Astrocyte of the cerebellum (primary cell): Measurements from ENCODE around the gene KCNT2.

ENCODE experiments used
- DNase-seq: peaks from one replicate; pipeline ENCODE4 v3.0.0-alpha.2; 2011; ENCODE audit warnings: low read depth
- H3K4me3 ChIP-seq: 2 replicates; pipeline ENCODE4 v1.5.1; 2011; ENCODE audit warnings: mild to moderate bottlenecking, low read depth, low read length, moderate library complexity
- CTCF ChIP-seq: IDR thresholded peaks from 2 replicates; pipeline ENCODE4 v1.5.1; 2012; ENCODE audit warnings: low read length, low read depth, moderate library complexity, mild to moderate bottlenecking; ENCODE audit errors: missing control alignments
- in situ Hi-C: cut with HindIII; loops from 2 replicates; pipeline ENCODE4 v1.10.0; 2017; ENCODE audit warnings: low sequenced_read_pairs

Gene KCNT2

GRCh38 chr1:196407358-196408051, 200.7 kb downstream of the KCNT2 start:
- peak; percentile 62 for DNase-seq
- in situ Hi-C loops, result no loop called here
- H3K4me3 ChIP-seq, result no peak overlapping the region
- no peak for TF ChIP-seq CTCF

DNA sequence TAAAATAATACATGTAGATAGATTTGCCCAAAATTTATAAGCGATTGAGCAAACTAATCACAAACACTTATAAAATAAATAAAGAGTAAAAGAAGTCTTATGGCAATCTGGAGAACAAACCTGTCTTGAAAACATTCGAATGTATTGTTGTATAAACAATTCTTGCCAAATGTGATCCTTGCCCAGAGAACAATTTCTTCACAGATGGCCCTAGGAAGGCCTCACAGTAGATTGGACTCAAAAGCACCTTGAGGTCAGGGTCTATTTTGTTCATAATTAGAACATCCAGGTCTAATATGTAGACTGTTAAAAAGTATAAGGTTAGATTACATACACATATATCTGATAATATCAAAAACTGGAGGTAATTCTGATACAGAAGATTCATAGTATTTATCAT, 202.4 kb downstream of the KCNT2 start:
- no peak for DNase-seq
- H3K4me3 ChIP-seq, result no peak overlapping the region
- in situ Hi-C loops, result no loop called here
- no peak for TF ChIP-seq CTCF

DNA sequence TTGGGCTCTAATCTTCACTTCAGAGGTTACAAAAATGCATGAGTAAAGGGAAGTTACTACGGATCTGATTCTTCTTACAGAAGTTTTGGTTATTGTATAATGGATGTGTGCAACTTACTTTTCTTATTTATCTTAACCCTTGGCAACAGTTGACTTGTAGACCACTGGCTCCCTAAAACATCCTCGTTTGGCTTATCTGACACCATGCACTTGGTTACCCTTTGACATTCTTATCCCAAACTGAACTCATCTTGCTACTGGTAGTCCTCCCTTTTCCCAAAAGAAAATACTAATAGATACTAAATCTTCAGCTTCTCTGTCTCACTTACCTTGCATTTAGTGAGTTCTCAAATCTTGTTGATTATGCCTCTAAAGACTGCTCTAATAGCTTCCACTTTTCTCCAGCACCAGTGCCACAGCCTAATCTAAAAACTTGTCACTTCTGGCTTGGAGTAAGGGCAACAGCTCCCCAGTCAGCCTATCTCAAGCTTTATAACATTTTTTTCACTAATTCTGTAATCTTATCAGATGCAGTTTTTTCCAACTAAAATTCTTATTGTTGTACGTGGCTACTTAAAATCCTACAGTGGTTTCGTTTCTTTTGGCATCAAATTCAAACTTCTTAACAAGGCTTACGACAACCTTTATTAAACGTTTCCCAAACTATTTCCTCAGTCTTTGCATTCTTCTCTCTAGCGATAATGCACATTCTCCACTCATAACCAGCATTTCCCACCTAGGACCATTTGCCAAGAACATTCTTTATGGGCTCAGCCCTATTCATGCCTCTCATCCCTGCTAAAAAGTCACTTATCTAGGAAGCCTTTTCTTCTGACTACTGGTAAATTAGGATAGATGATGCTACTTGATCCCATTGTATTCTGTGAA, 204.2 kb downstream of the KCNT2 start:
- in situ Hi-C loops, result no loop called here
- no peak for TF ChIP-seq CTCF
- H3K4me3 ChIP-seq, result no peak overlapping the region

DNA sequence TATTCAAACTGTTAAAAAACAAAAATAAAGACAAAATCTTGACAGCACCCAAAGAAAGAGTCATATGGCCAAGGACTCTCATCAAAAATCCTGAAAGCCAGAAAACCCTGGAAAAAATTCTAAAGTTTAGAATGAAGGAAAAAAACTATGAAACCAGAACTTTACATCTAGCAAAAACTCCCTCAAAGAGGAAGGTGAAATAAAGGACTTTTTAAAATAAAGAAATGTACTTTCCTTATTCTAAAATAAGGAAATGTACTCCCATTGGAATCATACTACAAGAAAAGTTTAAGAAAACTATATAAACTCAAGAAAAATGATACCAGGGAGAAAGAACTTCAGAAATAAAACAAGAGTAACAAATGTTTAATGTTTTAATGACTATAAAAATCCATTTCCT, 206.3 kb downstream of the KCNT2 start:
- no peak for DNase-seq
- H3K4me3 ChIP-seq, result no peak overlapping the region
- TF ChIP-seq CTCF, result no peak
- in situ Hi-C loops, result no loop called here

More for the DNA sequence above, 204.2 kb downstream of the KCNT2 start:
- peak; percentile 87 for DNase-seq

- in situ Hi-C loops, result no loop called here
- TF ChIP-seq CTCF, result no peak
- H3K4me3 ChIP-seq, result no peak overlapping the region
- DNase-seq, result no peak
Measured at GRCh38 chr1:196401452-196401833, 206.8 kb downstream of the KCNT2 start.

DNA sequence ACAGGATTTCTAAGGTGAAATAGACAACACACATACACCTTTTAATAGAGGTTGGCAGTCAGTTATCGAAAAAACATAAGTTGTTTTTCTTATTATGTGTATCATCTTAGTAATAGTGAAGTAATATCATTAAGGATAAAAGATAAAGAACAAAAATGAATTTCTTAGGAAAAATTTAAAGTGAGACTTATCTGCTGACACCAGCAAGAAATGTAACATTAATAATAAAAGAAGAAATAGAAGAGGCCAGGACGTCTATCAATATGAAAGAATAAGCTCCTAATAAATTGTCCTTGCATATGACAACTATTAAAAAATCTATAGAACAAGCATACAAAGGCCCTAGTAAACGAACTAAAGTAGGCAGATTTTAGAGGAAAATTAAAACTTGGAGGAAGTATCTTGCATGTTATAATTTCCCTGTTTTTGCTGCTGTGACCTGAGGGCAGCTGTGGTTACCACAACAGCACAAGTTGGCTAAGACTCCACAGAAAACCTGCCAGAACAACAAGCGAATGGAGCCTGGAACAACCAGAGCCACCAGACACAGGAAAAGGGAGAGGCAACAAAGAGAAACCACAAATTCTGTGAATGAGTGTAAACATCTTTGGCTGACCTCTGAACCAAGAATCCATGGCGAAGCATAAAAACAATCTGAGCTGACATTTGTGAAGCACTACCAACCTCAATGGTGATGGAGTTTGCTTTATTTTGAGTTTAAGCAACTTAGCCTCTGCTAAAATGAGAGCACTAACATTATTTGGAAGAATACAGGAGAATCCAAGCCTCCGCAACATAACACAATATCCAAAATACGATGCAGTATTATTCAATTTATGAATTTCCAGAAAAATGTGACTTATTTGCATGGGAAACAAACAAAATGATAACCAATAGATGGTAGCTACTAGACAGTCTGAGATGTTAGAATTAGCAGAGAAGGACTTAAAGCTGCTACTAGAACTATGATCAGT, 207.5 kb downstream of the KCNT2 start:
- in situ Hi-C loops, result no loop called here
- no peak overlapping the region for H3K4me3 ChIP-seq
- peak; percentile 97 for DNase-seq
- no peak for TF ChIP-seq CTCF
